ENCODE data around the gene UBAC2. TPM values are rescaled to one million over a fixed set of nuclear protein-coding genes. Genes with fewer than 3 reads are reported as not detected.

Gene UBAC2
- total RNA-seq, 1 experiment from 2014 or later: 80.3 TPM

DNA sequence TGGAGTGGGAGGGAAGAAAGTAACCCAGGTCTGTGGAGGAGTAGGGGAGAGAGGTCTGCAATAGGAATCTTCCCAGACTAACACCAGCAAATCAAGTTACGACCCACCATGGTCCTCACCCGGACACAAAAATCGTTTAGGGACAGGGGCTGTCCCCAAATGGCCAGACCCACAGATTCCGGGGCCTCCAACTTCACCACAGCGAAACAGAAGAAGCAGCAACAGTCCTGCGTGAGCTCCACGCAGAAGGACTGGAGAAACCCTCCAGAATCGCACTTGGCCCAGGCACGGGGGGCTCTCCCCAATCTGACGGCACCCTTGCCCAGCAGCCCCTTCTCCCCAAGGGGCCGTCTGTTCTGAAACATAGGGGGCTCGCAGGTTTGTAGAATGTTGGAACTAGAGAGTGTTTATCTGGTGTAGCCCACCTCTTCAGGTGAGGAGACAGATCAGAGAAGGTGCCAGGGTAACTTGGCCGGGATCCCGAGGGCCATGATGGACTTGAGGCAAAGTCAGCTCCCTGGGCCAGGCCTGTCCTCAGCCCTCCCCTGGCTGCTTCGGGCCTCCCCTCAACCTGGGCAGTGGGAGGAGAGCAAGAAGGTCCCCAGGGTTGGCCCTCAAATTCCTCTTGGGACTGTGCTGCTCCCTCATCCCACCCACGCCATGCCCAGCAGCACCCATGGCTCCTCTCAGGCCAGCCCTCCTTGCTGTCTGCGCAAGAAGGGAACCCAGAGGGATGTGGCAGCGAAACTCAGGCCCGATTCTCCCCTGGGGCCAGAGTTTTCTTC is 189.1 kb downstream of the UBAC2 start:
- no peak overlapping the region for H3K4me2 ChIP-seq
- H3K4me3 ChIP-seq: no peak overlapping the region
- no peak overlapping the region for H2AFZ ChIP-seq
- H3K79me2 ChIP-seq (ENCODE audit: low read depth): no peaks in the 10 kb centered on the region
- no peaks in the 10 kb centered on the region for H4K20me1 ChIP-seq (ENCODE audit: insufficient read depth)
- no peak for DNase-seq
- no TSS peak for BruUV-seq (replicated peaks)
- no peaks in the 10 kb centered on the region for H3K9me3 ChIP-seq (ENCODE audit: insufficient read depth, low read depth)
- intact Hi-C loops (cut with micrococcal nuclease; ENCODE audit: unreplicated experiment): no loop called here
- H3K27ac ChIP-seq: no peak overlapping the region
- peaks cover 4% of the 10 kb centered on the region; the same call in 1 of the 2 replicates for H3F3A ChIP-seq (ENCODE audit: insufficient read depth, low read depth)
- H3K4me1 ChIP-seq (replicated peaks; ENCODE audit: insufficient read depth): no peaks in the 10 kb centered on the region
- H3K36me3 ChIP-seq (ENCODE audit: low read depth): peaks cover 10% of the 10 kb centered on the region; the same call in 1 of the 2 replicates
- TF ChIP-seq, protein P1, sequence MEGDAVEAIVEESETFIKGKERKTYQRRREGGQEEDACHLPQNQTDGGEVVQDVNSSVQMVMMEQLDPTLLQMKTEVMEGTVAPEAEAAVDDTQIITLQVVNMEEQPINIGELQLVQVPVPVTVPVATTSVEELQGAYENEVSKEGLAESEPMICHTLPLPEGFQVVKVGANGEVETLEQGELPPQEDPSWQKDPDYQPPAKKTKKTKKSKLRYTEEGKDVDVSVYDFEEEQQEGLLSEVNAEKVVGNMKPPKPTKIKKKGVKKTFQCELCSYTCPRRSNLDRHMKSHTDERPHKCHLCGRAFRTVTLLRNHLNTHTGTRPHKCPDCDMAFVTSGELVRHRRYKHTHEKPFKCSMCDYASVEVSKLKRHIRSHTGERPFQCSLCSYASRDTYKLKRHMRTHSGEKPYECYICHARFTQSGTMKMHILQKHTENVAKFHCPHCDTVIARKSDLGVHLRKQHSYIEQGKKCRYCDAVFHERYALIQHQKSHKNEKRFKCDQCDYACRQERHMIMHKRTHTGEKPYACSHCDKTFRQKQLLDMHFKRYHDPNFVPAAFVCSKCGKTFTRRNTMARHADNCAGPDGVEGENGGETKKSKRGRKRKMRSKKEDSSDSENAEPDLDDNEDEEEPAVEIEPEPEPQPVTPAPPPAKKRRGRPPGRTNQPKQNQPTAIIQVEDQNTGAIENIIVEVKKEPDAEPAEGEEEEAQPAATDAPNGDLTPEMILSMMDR (conservative IDR thresholded peaks at IDR 0.05): no peak
- TF ChIP-seq EZH2 (IDR thresholded peaks at IDR 0.05; ENCODE audit: low read depth): no peak
- CTCF ChIA-PET: no interaction called here
- H3K9me2 ChIP-seq (ENCODE audit: insufficient read depth): no peaks in the 10 kb centered on the region
- H3K27me3 ChIP-seq (ENCODE audit: insufficient read depth, low read depth): no peaks in the 10 kb centered on the region
- POLR2A ChIA-PET (ENCODE audit: unreplicated experiment): no interaction called here

DNA sequence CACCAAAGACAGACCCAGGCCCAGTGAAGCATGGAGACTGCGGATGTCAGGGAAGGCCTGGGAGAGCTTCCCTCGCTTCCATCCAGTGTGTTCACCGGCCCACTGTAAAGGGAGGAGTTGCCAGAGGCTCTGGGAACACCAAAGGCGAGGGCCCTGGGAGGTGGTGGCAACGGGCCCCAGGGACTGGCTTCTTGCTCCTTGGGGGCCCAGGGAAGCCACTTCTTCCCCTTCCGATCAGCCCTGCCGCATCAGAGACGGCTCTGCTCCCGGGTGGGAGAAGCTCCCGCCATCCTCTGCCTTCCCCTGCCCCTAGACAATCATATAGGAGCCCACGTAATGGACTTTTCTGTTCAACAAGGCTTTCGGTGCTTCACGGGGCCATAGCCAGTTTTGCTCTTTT is 189.9 kb downstream of the UBAC2 start:
- no peak for DNase-seq
- no peaks in the 10 kb centered on the region for H3K79me2 ChIP-seq (ENCODE audit: low read depth)
- H4K20me1 ChIP-seq (ENCODE audit: insufficient read depth): no peaks in the 10 kb centered on the region
- ChIA-PET CTCF (no interaction called here), POLR2A (ENCODE audit: unreplicated experiment) (no interaction called here)
- no peaks in the 10 kb centered on the region for H3K4me1 ChIP-seq (replicated peaks; ENCODE audit: insufficient read depth)
- no TSS peak for BruUV-seq (replicated peaks)
- H3K36me3 ChIP-seq (ENCODE audit: low read depth): peaks cover 10% of the 10 kb centered on the region; the same call in 1 of the 2 replicates
- no peak overlapping the region for H3K4me3 ChIP-seq
- H3K9me2 ChIP-seq (ENCODE audit: insufficient read depth): no peaks in the 10 kb centered on the region
- peaks cover 4% of the 10 kb centered on the region; the same call in 1 of the 2 replicates for H3F3A ChIP-seq (ENCODE audit: insufficient read depth, low read depth)
- H2AFZ ChIP-seq: no peak overlapping the region
- H3K9me3 ChIP-seq (ENCODE audit: insufficient read depth, low read depth): no peaks in the 10 kb centered on the region
- intact Hi-C loops (cut with micrococcal nuclease; ENCODE audit: unreplicated experiment): no loop called here
- no peak overlapping the region for H3K27ac ChIP-seq
- H3K4me2 ChIP-seq: no peak overlapping the region
- no peaks in the 10 kb centered on the region for H3K27me3 ChIP-seq (ENCODE audit: insufficient read depth, low read depth)
- TF ChIP-seq EZH2 (IDR thresholded peaks at IDR 0.05; ENCODE audit: low read depth): no peak
- TF ChIP-seq, protein P1 (conservative IDR thresholded peaks at IDR 0.05): no peak

DNA sequence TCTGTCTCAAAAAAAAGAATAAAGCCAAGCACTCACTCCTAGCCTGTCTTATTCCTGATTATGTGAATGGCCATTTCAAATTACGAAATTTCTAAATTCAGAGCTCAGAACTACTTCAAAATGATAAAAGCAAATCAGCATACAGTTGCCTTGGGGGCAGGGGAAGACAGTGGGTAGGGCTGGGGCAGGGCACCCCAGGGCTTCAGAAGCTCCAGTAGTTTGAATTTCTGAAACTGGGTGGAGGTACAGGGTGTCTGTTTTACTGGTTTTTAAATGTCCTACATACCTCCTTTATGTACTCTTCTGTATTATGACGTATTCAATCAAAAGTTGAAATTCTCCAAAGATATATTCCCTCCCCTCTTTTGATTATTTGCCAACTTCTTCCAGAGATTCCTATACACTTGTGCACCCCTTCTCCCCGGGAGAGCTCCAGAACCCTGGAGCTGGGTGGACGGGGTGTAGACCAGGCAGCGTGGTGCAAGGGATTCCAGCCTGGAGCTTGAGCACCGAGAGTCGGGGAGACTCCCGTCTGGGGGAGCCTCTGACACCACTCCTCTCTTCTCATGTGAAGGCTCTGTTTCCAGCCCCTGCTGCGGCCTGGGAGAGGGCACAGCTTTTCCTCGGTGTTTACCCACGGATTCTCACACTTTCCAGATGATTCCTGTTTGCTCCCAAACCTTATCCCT is 191.3 kb downstream of the UBAC2 start:
- no peaks in the 10 kb centered on the region for H4K20me1 ChIP-seq (ENCODE audit: insufficient read depth)
- no peak overlapping the region for H3K27ac ChIP-seq
- H3F3A ChIP-seq (ENCODE audit: insufficient read depth, low read depth): peaks cover 4% of the 10 kb centered on the region; the same call in 1 of the 2 replicates
- H3K36me3 ChIP-seq (ENCODE audit: low read depth): 0 out of 2 replicates have a peak, but pooled peaks cover under 1% of the 10 kb centered on the region
- no peaks in the 10 kb centered on the region for H3K9me3 ChIP-seq (ENCODE audit: insufficient read depth, low read depth)
- no peaks in the 10 kb centered on the region for H3K4me1 ChIP-seq (replicated peaks; ENCODE audit: insufficient read depth)
- H2AFZ ChIP-seq: no peak overlapping the region
- no peak overlapping the region for H3K4me3 ChIP-seq
- ChIA-PET POLR2A (ENCODE audit: unreplicated experiment) (no interaction called here), CTCF (interaction anchor here (0.6 kb wide), 1 partner anchor 886 kb away, joined by 3 read pairs; no protein-coding TSS in a partner anchor)
- no TSS peak for BruUV-seq (replicated peaks)
- H3K4me2 ChIP-seq: no peak overlapping the region
- H3K9me2 ChIP-seq (ENCODE audit: insufficient read depth): no peaks in the 10 kb centered on the region
- no peak for TF ChIP-seq EZH2 (IDR thresholded peaks at IDR 0.05; ENCODE audit: low read depth)
- TF ChIP-seq, protein P1 (conservative IDR thresholded peaks at IDR 0.05): no peak
- H3K27me3 ChIP-seq (ENCODE audit: insufficient read depth, low read depth): no peaks in the 10 kb centered on the region
- DNase-seq: no peak
- intact Hi-C loops (cut with micrococcal nuclease; ENCODE audit: unreplicated experiment): no loop called here
- H3K79me2 ChIP-seq (ENCODE audit: low read depth): no peaks in the 10 kb centered on the region

Measured in PC-9 (cell line).